HCT116 (cell line): ENCODE results near the gene CDK8. TPM values are rescaled to one million over a fixed set of nuclear protein-coding genes. Genes with fewer than 3 reads are reported as not detected.

Experiments used
- ATAC-seq: fragments of 200-7000 bp; cut with Tn5 transposase; 2 replicates; pipeline ENCODE4 v1.9.1; 2020; ENCODE audit warnings: mild to moderate bottlenecking, moderate library complexity
- BruUV-seq: library from RNA; stranded (reverse); fragments of 400-500 nt; replicated peaks from 2 replicates; lab custom pipeline; 2021; lab: Mats Ljungman, UMichigan
- CTCF ChIA-PET: fragments of 300-600 bp; sonication (Branson Sonifier 250); formaldehyde crosslinking; loops from one replicate; lab custom pipeline; 2021; ENCODE audit warnings: antibody characterized with exemption; lab: Charles Lee
- POLR2A ChIA-PET: fragments of 300-600, 350-600 bp; sonication (Branson Sonifier 250); formaldehyde crosslinking; loops from one replicate; lab custom pipeline; 2021; ENCODE audit warnings: antibody characterized with exemption; lab: Charles Lee
- RAD21 ChIA-PET, 2 experiments: fragments of 300-600 bp; sonication (Branson Sonifier 250); formaldehyde crosslinking; loops; one replicate each; lab custom pipeline; 2023; ENCODE audit warnings: low total read pairs in 2 of 2; ENCODE audit not compliant: uncharacterized antibody in 2 of 2, unreplicated experiment in 2 of 2, low non-redundant PET in 1 of 2; lab: Charles Lee
- DNase-seq: peaks from one replicate; pipeline ENCODE4 v3.0.0-alpha.2; 2010; ENCODE audit warnings: low read depth, low spot score
- H2AFZ ChIP-seq: fragments of 200-600 bp; shearing (Covaris generic), sonication (generic); 2 replicates; pipeline ENCODE4 v1.6.1; 2017; ENCODE audit warnings: low read depth, mixed run types, mixed read lengths, antibody characterized with exemption, low read length; ENCODE audit not compliant: poor library complexity, severe bottlenecking
- H3K27ac ChIP-seq: 2 replicates; pipeline ENCODE4 v1.5.1; 2012; ENCODE audit warnings: low read depth, low read length
- H3K27me3 ChIP-seq: fragments of 200-600 bp; sonication (generic); 2 replicates; pipeline ENCODE4 v1.6.1; 2016; ENCODE audit warnings: mixed run types, low read length, mixed read lengths; ENCODE audit not compliant: insufficient read depth
- H3K36me3 ChIP-seq, 2 experiments: fragments of 200-500 bp in 1 of 2; fragments of 200-600 bp in 1 of 2; sonication (Bioruptor generic) in 1 of 2; sonication (generic) in 1 of 2; 2 replicates each; pipeline versions ENCODE4 v1.5.1 to v1.6.1; 2014 to 2016; ENCODE audit warnings: low read length in 2 of 2, inconsistent platforms in 1 of 2, mixed read lengths in 1 of 2, mixed run types in 1 of 2; ENCODE audit not compliant: insufficient read depth in 2 of 2, control insufficient read depth in 1 of 2
- H3K4me1 ChIP-seq, 2 experiments: fragments of 200-600 bp in 1 of 2; sonication (generic) in 1 of 2; 2 replicates each; pipeline versions ENCODE4 v1.5.1 to v1.6.1; 2012 to 2017; ENCODE audit warnings: low read length in 2 of 2, inconsistent platforms in 1 of 2, mild to moderate bottlenecking in 1 of 2, mixed read lengths in 1 of 2, mixed run types in 1 of 2, moderate library complexity in 1 of 2; ENCODE audit not compliant: insufficient read depth in 2 of 2, control insufficient read depth in 1 of 2
- H3K4me2 ChIP-seq: fragments of 200-600 bp; sonication (generic); 2 replicates; pipeline ENCODE4 v1.6.1; 2017; ENCODE audit warnings: mixed run types, low read length, mixed read lengths
- H3K4me3 ChIP-seq, 2 experiments: fragments of 200-600 bp in 1 of 2; sonication (generic) in 1 of 2; replicated peaks in 1 of 2; 2 replicates each; pipeline ENCODE4 v1.5.1; 2011 to 2016; ENCODE audit warnings: low read length in 2 of 2, control low read depth in 1 of 2, low read depth in 1 of 2, mild to moderate bottlenecking in 1 of 2, mixed read lengths in 1 of 2, mixed run types in 1 of 2
- H3K79me2 ChIP-seq: fragments of 200-600 bp; sonication (generic); 2 replicates; pipeline ENCODE4 v1.6.1; 2017; ENCODE audit warnings: mild to moderate bottlenecking, mixed run types, low read length, moderate library complexity, mixed read lengths; ENCODE audit not compliant: insufficient read depth
- H3K9ac ChIP-seq: fragments of 200-600 bp; sonication (generic); 2 replicates; pipeline ENCODE4 v1.6.1; 2016; ENCODE audit warnings: low read length, mixed read lengths
- H3K9me2 ChIP-seq: fragments of 200-600 bp; sonication (generic), shearing (Covaris generic); 2 replicates; pipeline ENCODE4 v1.6.1; 2017; ENCODE audit warnings: mixed run types, mild to moderate bottlenecking, moderate library complexity; ENCODE audit not compliant: insufficient read depth
- H3K9me3 ChIP-seq, 2 experiments: fragments of 200-500 bp in 1 of 2; fragments of 200-600 bp in 1 of 2; sonication (Bioruptor generic) in 1 of 2; sonication (generic) in 1 of 2; 2 replicates each; pipeline ENCODE4 v1.6.1; 2014 to 2017; ENCODE audit warnings: low read length in 2 of 2, mixed read lengths in 2 of 2, inconsistent platforms in 1 of 2, low read depth in 1 of 2, mild to moderate bottlenecking in 1 of 2, mixed run types in 1 of 2, moderate library complexity in 1 of 2; ENCODE audit not compliant: control insufficient read depth in 1 of 2, insufficient read depth in 1 of 2
- H4K20me1 ChIP-seq: fragments of 200-600 bp; sonication (generic), shearing (Covaris generic); 2 replicates; pipeline ENCODE4 v1.6.1; 2017; ENCODE audit warnings: mixed run types, mild to moderate bottlenecking, moderate library complexity; ENCODE audit not compliant: insufficient read depth
- CEBPB ChIP-seq: IDR thresholded peaks from 2 replicates; pipeline ENCODE4 v1.6.1; 2012; ENCODE audit warnings: low read depth
- EGR1 ChIP-seq: IDR thresholded peaks from 2 replicates; pipeline ENCODE4 v1.6.1; 2012; ENCODE audit warnings: low read depth
- ELF1 ChIP-seq: IDR thresholded peaks from 2 replicates; pipeline ENCODE4 v1.6.1; 2012; ENCODE audit warnings: low read depth, borderline replicate concordance
- EZH2 ChIP-seq: fragments of 200-600 bp; sonication (generic); IDR thresholded peaks from 2 replicates; pipeline ENCODE4 v1.6.1; 2017; ENCODE audit warnings: antibody characterized with exemption, mixed run types
- MAX ChIP-seq: IDR thresholded peaks from 2 replicates; pipeline ENCODE4 v1.6.1; 2012
- POLR2A ChIP-seq: IDR thresholded peaks from 2 replicates; pipeline ENCODE4 v1.7.0; 2011; ENCODE audit warnings: borderline replicate concordance; ENCODE audit not compliant: insufficient read depth, insufficient read length; ENCODE audit errors: extremely low read depth
- RAD21 ChIP-seq: IDR thresholded peaks from 2 replicates; pipeline ENCODE4 v1.6.1; 2012; ENCODE audit warnings: low read depth, mild to moderate bottlenecking
- SRF ChIP-seq: IDR thresholded peaks from 2 replicates; pipeline ENCODE4 v1.6.1; 2012; ENCODE audit warnings: low read depth
- TCF7L2 ChIP-seq: IDR thresholded peaks from 2 replicates; pipeline ENCODE4 v1.7.0; 2011; ENCODE audit warnings: borderline replicate concordance, inconsistent platforms; ENCODE audit not compliant: insufficient read depth, insufficient read length; ENCODE audit errors: extremely low read depth
- ZNF274 ChIP-seq: fragments of 200-500 bp; sonication (Bioruptor generic); IDR thresholded peaks from 2 replicates; pipeline ENCODE4 v1.6.1; 2014; ENCODE audit warnings: mild to moderate bottlenecking, low read depth, low read length, inconsistent platforms
- intact Hi-C: fragments of 100-400 bp; cut with micrococcal nuclease; formaldehyde crosslinking; loops from 2 replicates; pipeline ENCODE4 v1.10.0; 2022
- total RNA-seq: library from RNA; stranded (reverse); gene quantifications from one replicate; pipeline ENCODE4 v1.2.1, GENCODE V29; 2021; ENCODE audit not compliant: unreplicated experiment
- TF ChIP-seq, protein P1 (sequence below), 3 experiments: fragments of 200-600 bp in 1 of 3; sonication (generic) in 1 of 3; IDR thresholded peaks in 2 of 3; conservative IDR thresholded peaks in 1 of 3; 2 replicates each; pipeline ENCODE4 v1.5.1; 2012 to 2017; ENCODE audit warnings: low read depth in 2 of 3, low read length in 2 of 3, antibody characterized with exemption in 1 of 3, borderline replicate concordance in 1 of 3, control low read depth in 1 of 3, mild to moderate bottlenecking in 1 of 3, mixed read lengths in 1 of 3, mixed run types in 1 of 3, moderate library complexity in 1 of 3; ENCODE audit not compliant: insufficient read depth in 1 of 3

CDK8 gene
- total RNA-seq, 1 experiment from 2014 or later = 23.8 TPM

DNA sequence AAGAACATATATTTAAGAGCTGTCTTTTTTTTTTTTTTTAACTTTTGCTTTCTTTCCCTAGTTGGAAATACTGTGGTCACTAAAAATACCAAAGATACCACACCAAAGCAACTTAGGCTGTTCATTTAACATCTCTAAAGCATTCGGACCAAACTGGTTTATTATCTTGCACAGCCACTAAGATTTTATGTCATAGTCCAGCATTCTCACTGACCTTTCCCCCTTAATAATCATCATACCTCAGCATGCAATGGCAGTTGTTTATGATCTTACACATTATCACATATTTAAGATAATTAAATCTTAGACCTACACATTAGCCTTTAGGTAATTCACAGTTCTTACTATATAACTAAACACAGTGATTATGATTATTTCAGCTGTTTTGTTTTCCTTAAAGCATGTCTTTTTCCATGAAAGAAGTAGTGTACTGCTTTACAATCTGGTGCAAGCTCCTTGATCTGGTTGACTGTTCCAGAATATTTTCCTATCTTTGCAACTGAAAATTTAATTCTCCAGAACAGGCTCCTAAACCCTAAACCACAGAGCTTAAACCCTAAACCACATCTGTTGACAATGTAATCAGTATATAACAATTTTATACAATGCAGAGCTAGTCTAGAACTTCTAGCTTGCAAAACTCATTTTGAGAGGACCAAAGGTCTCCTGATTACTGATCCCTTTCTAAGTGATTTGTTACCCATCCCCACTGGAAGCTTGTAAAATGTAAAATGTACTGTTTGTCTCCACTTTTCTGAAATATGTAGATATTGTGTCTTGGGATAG, 74.2 kb downstream of the CDK8 start:
- no peaks in the 10 kb centered on the region for H3K9me3 ChIP-seq
- ChIA-PET CTCF (no interaction called here), RAD21 (no interaction called here), POLR2A (interaction anchor here (0.9 kb wide), 1 partner anchor 13 kb away, joined by 3 read pairs; no protein-coding TSS in a partner anchor)
- DNase-seq (no peak), ATAC-seq (no peak)
- intact Hi-C loops = no loop called here
- no peak overlapping the region for H3K4me3 ChIP-seq
- no peaks in the 10 kb centered on the region for H3K4me1 ChIP-seq
- no peaks in the 10 kb centered on the region for H3K36me3 ChIP-seq
- H2AFZ ChIP-seq = no peak overlapping the region
- H3K27me3 ChIP-seq = no peaks in the 10 kb centered on the region
- no peak overlapping the region for H3K9ac ChIP-seq
- no TSS peak for BruUV-seq
- peaks cover 67% of the 10 kb centered on the region for H3K79me2 ChIP-seq
- no peak overlapping the region for H3K27ac ChIP-seq
- H3K4me2 ChIP-seq = no peak overlapping the region
- no peaks in the 10 kb centered on the region for H4K20me1 ChIP-seq
- TF ChIP-seq EGR1 = no peak
- TF ChIP-seq ZNF274 = no peak
- no peak for TF ChIP-seq CEBPB
- no peak for TF ChIP-seq MAX
- TF ChIP-seq SRF = no peak
- no peak for TF ChIP-seq RAD21
- TF ChIP-seq TCF7L2 = no peak
- TF ChIP-seq EZH2 = no peak
- no peak for TF ChIP-seq ELF1
- TF ChIP-seq POLR2A = no peak
- TF ChIP-seq, protein P1, sequence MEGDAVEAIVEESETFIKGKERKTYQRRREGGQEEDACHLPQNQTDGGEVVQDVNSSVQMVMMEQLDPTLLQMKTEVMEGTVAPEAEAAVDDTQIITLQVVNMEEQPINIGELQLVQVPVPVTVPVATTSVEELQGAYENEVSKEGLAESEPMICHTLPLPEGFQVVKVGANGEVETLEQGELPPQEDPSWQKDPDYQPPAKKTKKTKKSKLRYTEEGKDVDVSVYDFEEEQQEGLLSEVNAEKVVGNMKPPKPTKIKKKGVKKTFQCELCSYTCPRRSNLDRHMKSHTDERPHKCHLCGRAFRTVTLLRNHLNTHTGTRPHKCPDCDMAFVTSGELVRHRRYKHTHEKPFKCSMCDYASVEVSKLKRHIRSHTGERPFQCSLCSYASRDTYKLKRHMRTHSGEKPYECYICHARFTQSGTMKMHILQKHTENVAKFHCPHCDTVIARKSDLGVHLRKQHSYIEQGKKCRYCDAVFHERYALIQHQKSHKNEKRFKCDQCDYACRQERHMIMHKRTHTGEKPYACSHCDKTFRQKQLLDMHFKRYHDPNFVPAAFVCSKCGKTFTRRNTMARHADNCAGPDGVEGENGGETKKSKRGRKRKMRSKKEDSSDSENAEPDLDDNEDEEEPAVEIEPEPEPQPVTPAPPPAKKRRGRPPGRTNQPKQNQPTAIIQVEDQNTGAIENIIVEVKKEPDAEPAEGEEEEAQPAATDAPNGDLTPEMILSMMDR (IDR thresholded peaks at IDR 0.05 in 2 of 3, conservative IDR thresholded peaks at IDR 0.05 in 1 of 3; ENCODE audit: borderline replicate concordance in 1 of 3, insufficient read depth in 1 of 3, low read depth in 2 of 3, low read length in 2 of 3) = no peak
- TF ChIP-seq, all 23 proteins: peak for 0
- H3K9me2 ChIP-seq = no peaks in the 10 kb centered on the region
